Urinary bladder (tissue), 4 donors: ENCODE measurements around the gene ARHGAP24. TPM values are rescaled to one million over a fixed set of nuclear protein-coding genes. Genes with fewer than 3 reads are reported as not detected.
"Not testable (repeated sequence)": the region's sequence is repeated elsewhere in the genome, so short reads cannot be mapped to it uniquely, and the experiment has no call there.

Source experiments
- DNase-seq: peaks from one replicate; pipeline ENCODE4 v3.0.0-alpha.2; 2015; ENCODE audit errors: extremely low spot score
- H3K27ac ChIP-seq: one replicate; pipeline ENCODE4 v1.5.1; 2013; ENCODE audit warnings: low read depth, mild to moderate bottlenecking, moderate library complexity
- H3K36me3 ChIP-seq: one replicate; pipeline ENCODE4 v1.6.1; 2013; ENCODE audit warnings: mild to moderate bottlenecking, moderate library complexity; ENCODE audit not compliant: insufficient read depth
- H3K4me1 ChIP-seq: one replicate; pipeline ENCODE4 v1.6.1; 2013; ENCODE audit warnings: mild to moderate bottlenecking, moderate library complexity; ENCODE audit not compliant: insufficient read depth
- H3K4me3 ChIP-seq: one replicate; pipeline ENCODE4 v1.5.1; 2013; ENCODE audit warnings: low read depth, low read length
- WGBS: extraction: QIAGEN DNeasy Blood & Tissue Kit; methylation state at CpG from one replicate; pipeline ENCODE4 v1.1.7; 2013; 5-methylcytosine and 5-hydroxymethylcytosine counted together
- polyA plus RNA-seq: library from polyadenylated mRNA; stranded (reverse); fragments of 200-250 nt; gene quantifications from one replicate; pipeline ENCODE4 v1.2.3, GENCODE V29; 2013
- total RNA-seq: library from RNA; depleted of rRNA; stranded (reverse); fragments of >200 nt; gene quantifications from one replicate; pipeline ENCODE4 v1.2.3, GENCODE V29; 2014
- donor health status: healthy with polysubstance abuse.
- donor health status: healthy.

The ARHGAP24 gene
- total and polyA plus RNA-seq, 2 donors = 17.5 to 81.0 TPM

- Histone ChIP-seq H3K4me1 (no peaks in the 10 kb centered on the region), H3K4me3 (no peak overlapping the region), H3K27ac (no peak overlapping the region), H3K36me3 (no peaks in the 10 kb centered on the region)
- no peak for DNase-seq
- WGBS = 88% methylated on average over 7 of the region's 7 CpGs
Measured at GRCh38 chr4:85642356-85643100, 167.6 kb downstream of the ARHGAP24 start.

DNA sequence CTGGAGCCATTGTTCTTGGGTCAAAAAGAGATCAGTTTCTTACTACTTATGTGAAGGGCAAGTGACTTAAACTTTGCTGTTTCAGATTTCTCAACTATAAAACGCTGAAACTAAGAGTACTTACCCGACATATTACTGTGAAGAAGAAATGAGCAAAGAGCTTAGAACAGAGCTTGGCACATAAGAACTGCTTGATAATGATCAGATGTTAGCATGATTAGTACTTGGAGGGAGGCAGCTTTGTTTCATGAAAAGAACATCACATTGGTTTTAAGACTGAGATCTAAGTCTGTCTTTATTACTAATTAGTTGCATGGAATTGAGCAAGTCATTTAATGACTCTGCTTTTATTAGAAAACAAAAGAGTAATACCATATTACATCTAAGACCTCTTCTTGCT lies 169.1 kb downstream of the ARHGAP24 start:
- DNase-seq = no peak
- Histone ChIP-seq H3K27ac (no peak overlapping the region), H3K4me1 (no peaks in the 10 kb centered on the region), H3K4me3 (no peak overlapping the region), H3K36me3 (no peaks in the 10 kb centered on the region)
- WGBS = 59% methylated on average over 2 of the region's 2 CpGs

DNA sequence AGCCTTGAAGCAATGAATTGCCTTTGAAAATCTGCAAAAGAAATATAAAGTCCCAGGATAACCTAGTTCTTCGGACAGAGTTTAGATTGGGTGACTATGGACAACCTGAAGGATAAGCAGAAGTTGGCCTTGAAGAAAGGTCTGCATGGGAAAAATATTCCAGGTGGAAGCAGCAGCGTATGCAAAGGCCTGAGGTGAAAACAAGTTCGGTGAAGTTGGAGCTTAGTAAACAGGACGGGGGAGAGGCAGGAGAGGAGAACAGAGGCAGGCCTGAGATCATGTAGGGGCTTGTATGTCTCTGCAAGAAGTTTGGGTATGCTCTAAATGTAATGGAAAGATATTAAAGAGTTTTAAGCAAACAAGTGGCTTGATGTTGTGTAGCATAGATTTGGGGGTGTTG lies 176.0 kb downstream of the ARHGAP24 start:
- DNase-seq = no peak
- 82% methylated on average over 4 of the region's 4 CpGs for WGBS
- H3K4me1 ChIP-seq = no peaks in the 10 kb centered on the region
- no peaks in the 10 kb centered on the region for H3K36me3 ChIP-seq
- H3K27ac ChIP-seq = no peak overlapping the region
- no peak overlapping the region for H3K4me3 ChIP-seq

DNA sequence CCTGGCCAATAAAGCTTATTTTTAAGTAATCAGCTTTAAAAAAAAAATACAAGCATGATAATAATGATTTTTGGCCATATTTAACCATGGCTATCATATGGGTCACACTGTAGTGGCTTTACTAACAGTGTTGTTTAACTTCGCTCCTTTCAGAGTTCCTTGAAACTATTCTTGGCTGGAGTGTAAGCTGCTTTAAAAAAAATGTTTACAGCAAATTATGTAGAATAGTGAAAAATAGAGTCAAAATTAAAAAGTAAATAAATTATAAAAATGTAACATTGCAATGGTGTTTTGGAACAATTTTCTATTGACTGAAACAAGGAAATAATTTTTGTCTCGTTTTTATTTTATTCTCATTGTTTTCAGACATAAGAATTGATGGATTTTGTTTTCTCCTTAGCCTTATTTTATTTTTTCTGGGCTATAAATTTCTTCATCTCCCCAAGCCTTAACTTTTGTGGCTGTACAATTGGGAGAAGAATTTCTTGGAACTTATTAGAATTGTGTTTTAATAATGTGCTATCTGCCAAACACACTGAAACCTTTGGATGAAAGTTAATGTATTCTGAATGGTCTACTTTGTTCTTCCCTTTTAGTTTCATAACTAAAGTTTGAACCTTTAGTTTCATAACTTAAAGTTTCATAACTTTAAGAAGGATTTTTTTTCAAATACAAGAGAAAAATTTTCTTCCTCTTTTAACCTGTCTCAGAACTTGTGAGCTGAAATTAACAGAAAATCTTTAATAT lies 182.0 kb downstream of the ARHGAP24 start:
- DNase-seq = no peak
- Histone ChIP-seq H3K36me3 (no peaks in the 10 kb centered on the region), H3K27ac (no peak overlapping the region), H3K4me1 (no peaks in the 10 kb centered on the region), H3K4me3 (no peak overlapping the region)
- 80% methylated on average over 2 of the region's 2 CpGs for WGBS

GRCh38 chr4:85658766-85659439 lies 184.0 kb downstream of the ARHGAP24 start:
- DNase-seq = no peak
- WGBS = 48% methylated on average over 6 of the region's 6 CpGs
- H3K4me3 ChIP-seq = no peak overlapping the region
- H3K36me3 ChIP-seq = no peaks in the 10 kb centered on the region
- no peaks in the 10 kb centered on the region for H3K4me1 ChIP-seq
- no peak overlapping the region for H3K27ac ChIP-seq

DNA sequence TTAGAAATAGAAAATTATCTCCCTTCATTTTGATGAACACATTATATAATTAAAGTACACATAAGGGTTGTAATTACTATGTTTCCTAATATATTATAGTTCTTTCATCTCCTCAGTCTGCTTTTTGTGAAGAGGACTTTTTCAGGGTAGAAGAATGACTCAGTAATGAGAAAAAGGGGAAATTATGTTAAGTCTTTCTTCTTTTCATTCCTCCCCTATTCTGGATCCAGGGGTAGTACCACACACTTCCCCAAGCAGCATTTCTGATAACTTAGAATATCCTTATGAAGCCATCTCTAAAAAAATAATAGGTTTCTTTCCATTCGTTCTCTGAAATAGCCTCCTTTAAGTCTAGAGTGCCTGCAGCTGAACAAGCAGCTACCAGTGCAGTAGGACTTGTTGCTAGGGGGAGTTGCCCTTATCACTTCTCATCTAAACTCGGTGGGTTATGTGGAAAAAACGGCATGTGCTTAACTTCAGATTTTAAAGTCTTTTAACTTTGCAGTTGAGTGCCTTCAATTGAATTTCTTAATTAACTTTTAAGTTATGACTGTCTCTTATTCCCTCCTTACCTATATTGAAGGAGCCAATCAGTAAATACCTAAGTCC lies 184.8 kb downstream of the ARHGAP24 start:
- no peak for DNase-seq
- H3K27ac ChIP-seq = no peak overlapping the region
- H3K4me3 ChIP-seq = no peak overlapping the region
- H3K36me3 ChIP-seq = no peaks in the 10 kb centered on the region
- no peaks in the 10 kb centered on the region for H3K4me1 ChIP-seq
- 50% methylated on average over 3 of the region's 3 CpGs for WGBS

GRCh38 chr4:85666625-85667024 lies 191.7 kb downstream of the ARHGAP24 start:
- not testable (repeated sequence) for H3K36me3 ChIP-seq, H3K4me1 ChIP-seq, DNase-seq, H3K27ac ChIP-seq, H3K4me3 ChIP-seq
- WGBS = 96% methylated on average over 8 of the region's 8 CpGs

DNA sequence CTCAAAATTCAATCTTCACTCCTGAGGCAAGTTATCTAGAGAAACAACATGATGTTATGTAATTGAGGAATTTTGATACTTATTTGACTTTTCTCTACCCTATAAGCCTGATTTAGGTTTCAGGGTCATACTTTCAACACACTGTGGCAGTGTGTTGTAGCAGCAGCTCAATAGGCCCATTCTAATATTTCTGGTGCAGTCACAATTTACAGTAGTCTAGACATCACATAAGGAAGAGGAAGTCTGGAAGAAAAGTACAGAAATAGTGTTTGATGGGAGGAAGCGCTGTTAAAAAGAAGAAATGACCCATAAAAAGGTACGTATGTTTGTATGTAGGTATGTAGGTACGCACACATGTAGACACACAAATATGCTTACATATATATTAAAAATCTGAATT lies 194.3 kb downstream of the ARHGAP24 start:
- H3K27ac ChIP-seq = no peak overlapping the region
- DNase-seq = no peak
- no peaks in the 10 kb centered on the region for H3K36me3 ChIP-seq
- no peaks in the 10 kb centered on the region for H3K4me1 ChIP-seq
- H3K4me3 ChIP-seq = no peak overlapping the region
- WGBS = 94% methylated on average over 3 of the region's 3 CpGs

GRCh38 chr4:85669992-85670548 lies 195.1 kb downstream of the ARHGAP24 start:
- H3K27ac ChIP-seq = no peak overlapping the region
- 76% methylated on average over 3 of the region's 3 CpGs for WGBS

DNA sequence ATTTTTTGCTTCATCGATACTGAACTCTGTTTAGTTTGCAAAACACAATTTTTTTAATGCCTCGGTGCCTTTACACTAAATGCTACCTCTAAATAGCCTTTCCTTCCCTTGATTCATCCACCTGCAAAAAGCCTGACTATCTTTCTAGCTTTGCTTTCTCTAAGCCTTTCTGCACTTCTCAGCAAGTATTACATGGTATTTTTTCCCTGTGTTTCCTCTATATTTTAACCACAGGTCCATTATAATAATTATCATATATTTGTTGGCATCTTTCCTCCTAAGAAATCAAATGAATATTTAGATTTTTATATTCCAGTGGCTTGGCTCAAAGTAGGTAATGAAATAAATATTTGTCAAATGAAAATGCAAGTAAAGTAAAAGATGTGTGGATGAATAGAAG lies 196.2 kb downstream of the ARHGAP24 start:
- H3K27ac ChIP-seq = no peak overlapping the region
- no peak overlapping the region for H3K4me3 ChIP-seq
- H3K4me1 ChIP-seq = no peaks in the 10 kb centered on the region
- WGBS = 93% methylated on average over 2 of the region's 2 CpGs
- no peaks in the 10 kb centered on the region for H3K36me3 ChIP-seq
- DNase-seq = no peak

More at GRCh38 chr4:85669992-85670548, 195.1 kb downstream of the ARHGAP24 start:
- H3K36me3 ChIP-seq = no peaks in the 10 kb centered on the region
- H3K4me3 ChIP-seq = no peak overlapping the region
- DNase-seq = no peak
- H3K4me1 ChIP-seq = no peaks in the 10 kb centered on the region

DNA sequence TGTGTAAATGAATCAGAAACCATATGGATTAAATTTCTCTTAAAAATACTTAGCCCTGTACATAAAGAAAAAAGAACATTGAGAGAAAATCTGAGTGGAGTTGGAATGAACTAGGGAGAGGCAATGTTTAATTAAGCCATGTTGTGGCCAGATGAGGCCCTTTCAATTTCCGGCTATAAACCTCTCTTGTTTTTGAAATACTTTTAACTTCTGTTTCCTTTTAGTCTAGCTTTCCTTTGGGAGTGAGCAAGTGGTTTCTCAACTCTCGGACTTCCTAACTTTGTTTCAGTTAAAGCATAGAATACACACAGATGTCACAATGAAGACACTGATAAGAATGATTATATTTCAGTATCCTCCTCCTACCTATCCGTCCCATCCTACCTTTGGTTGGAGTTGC lies 197.2 kb downstream of the ARHGAP24 start:
- Histone ChIP-seq H3K36me3 (no peaks in the 10 kb centered on the region), H3K4me1 (no peaks in the 10 kb centered on the region), H3K4me3 (no peak overlapping the region), H3K27ac (no peak overlapping the region)
- no peak for DNase-seq
- WGBS = 63% methylated on average over 3 of the region's 3 CpGs

- H3K27ac ChIP-seq = no peak overlapping the region
Measured at GRCh38 chr4:85672959-85673358, 198.0 kb downstream of the ARHGAP24 start.

DNA sequence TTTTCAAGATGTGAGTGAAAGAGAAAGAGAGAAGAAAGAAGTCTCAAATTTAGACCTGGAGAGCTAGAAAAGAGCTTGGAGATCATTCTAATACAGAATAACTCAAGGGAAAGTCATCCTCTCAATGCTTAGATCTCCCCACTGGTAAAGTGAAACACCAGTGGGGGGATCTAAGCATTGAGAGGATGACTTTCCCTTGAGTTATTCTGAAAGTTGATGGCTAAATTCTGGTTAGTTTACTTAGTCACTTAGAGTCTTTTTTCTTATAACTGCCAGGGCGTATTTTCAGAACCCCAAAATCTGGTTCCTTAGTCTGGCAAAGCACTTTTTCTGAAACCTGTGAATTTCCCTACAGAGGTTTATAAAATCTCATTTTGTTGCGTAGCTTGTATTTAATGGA lies 198.6 kb downstream of the ARHGAP24 start:
- no peak overlapping the region for H3K4me3 ChIP-seq
- no peaks in the 10 kb centered on the region for H3K36me3 ChIP-seq
- DNase-seq = no peak
- no peak overlapping the region for H3K27ac ChIP-seq
- no peaks in the 10 kb centered on the region for H3K4me1 ChIP-seq
- 92% methylated on average over 2 of the region's 2 CpGs for WGBS

More at GRCh38 chr4:85672959-85673358, 198.0 kb downstream of the ARHGAP24 start:
- H3K4me1 ChIP-seq = no peaks in the 10 kb centered on the region
- H3K36me3 ChIP-seq = no peaks in the 10 kb centered on the region
- H3K4me3 ChIP-seq = no peak overlapping the region
- 66% methylated on average over 3 of the region's 3 CpGs for WGBS
- DNase-seq = no peak
